GM12878 (cell line): Measurements from ENCODE around the gene BBS4. TPM values are rescaled to one million over a fixed set of nuclear protein-coding genes. Genes with fewer than 3 reads are reported as not detected.
"Not testable (repeated sequence)": the region's sequence is repeated elsewhere in the genome, so short reads cannot be mapped to it uniquely, and the experiment has no call there.

ENCODE experiments used
- ATAC-seq: fragments of 200-7000 bp; cut with Tn5 transposase; 3 replicates; pipeline ENCODE4 v1.9.1; 2020; ENCODE audit warnings: mild to moderate bottlenecking, moderate library complexity
- BruUV-seq: library from RNA; stranded (reverse); fragments of 400-500 nt; replicated peaks from 2 replicates; lab custom pipeline; 2021; lab: Mats Ljungman, UMichigan
- CTCF ChIA-PET: fragments of 300-600 bp; sonication (Branson Sonifier 250); formaldehyde crosslinking; extraction: SDS; loops from one replicate; lab custom pipeline; 2021; ENCODE audit warnings: inconsistent platforms; lab: Yijun Ruan, JAX
- POLR2A ChIA-PET: fragments of 350-600 bp; formaldehyde crosslinking; extraction: SDS; loops from one replicate; lab custom pipeline; 2021; ENCODE audit warnings: inconsistent platforms; lab: Charles Lee
- RAD21 ChIA-PET: fragments of 300-600 bp; sonication (Branson Sonifier 250); formaldehyde crosslinking; loops from one replicate; lab custom pipeline; 2023; ENCODE audit warnings: antibody characterized with exemption; ENCODE audit not compliant: unreplicated experiment; lab: Charles Lee
- SMC1A ChIA-PET: fragments of 300-600 bp; sonication (Branson Sonifier 250); formaldehyde crosslinking; loops from one replicate; lab custom pipeline; 2023; ENCODE audit not compliant: unreplicated experiment, uncharacterized antibody; lab: Charles Lee
- DNase-seq: peaks from one replicate; pipeline ENCODE4 v3.0.0-alpha.2; 2011; ENCODE audit warnings: low read depth, low spot score
- FAIRE-seq: peaks from 3 replicates; lab custom pipeline; 2011; peaks lifted over from hg19 to GRCh38; lab: Jason Lieb, UNC
- H2AFZ ChIP-seq: 2 replicates; pipeline ENCODE4 v1.6.0; 2011; ENCODE audit warnings: low read depth, low read length, control low read depth; ENCODE audit not compliant: control insufficient read depth
- H3K27ac ChIP-seq: 2 replicates; pipeline ENCODE4 v1.5.1; 2011; ENCODE audit warnings: control low read depth; ENCODE audit not compliant: control insufficient read depth, insufficient read depth
- H3K27me3 ChIP-seq, 2 experiments: replicated peaks in 1 of 2; 2 replicates each; pipeline versions ENCODE4 v1.6.0 to v1.6.1; 2011; ENCODE audit warnings: low read length in 1 of 2; ENCODE audit not compliant: control insufficient read depth in 2 of 2, insufficient read depth in 2 of 2
- H3K36me3 ChIP-seq, 2 experiments: 2 replicates each; pipeline ENCODE4 v1.5.1; 2011; ENCODE audit warnings: low read length in 1 of 2; ENCODE audit not compliant: control insufficient read depth in 2 of 2, insufficient read depth in 2 of 2
- H3K4me1 ChIP-seq: 2 replicates; pipeline ENCODE4 v1.6.1; 2011; ENCODE audit warnings: mild to moderate bottlenecking, low read length, moderate library complexity, mixed read lengths; ENCODE audit not compliant: control insufficient read depth, insufficient read depth
- H3K4me2 ChIP-seq: 2 replicates; pipeline ENCODE4 v1.6.0; 2011; ENCODE audit warnings: control low read depth; ENCODE audit not compliant: control insufficient read depth, insufficient read depth
- H3K4me3 ChIP-seq: fragments of 200-600 bp; sonication (generic); 2 replicates; pipeline ENCODE4 v1.5.1; 2016
- H3K79me2 ChIP-seq: 2 replicates; pipeline ENCODE4 v1.6.0; 2011; ENCODE audit warnings: low read length; ENCODE audit not compliant: control insufficient read depth, insufficient read depth
- H3K9ac ChIP-seq: 2 replicates; pipeline ENCODE4 v1.8.0; 2011; ENCODE audit warnings: low read length, control low read depth, mixed read lengths; ENCODE audit not compliant: control insufficient read depth, insufficient read depth
- H3K9me3 ChIP-seq: replicated peaks from 3 replicates; pipeline ENCODE4 v1.5.1; 2011; ENCODE audit warnings: mild to moderate bottlenecking, low read length; ENCODE audit not compliant: control insufficient read depth, insufficient read depth
- H4K20me1 ChIP-seq: 2 replicates; pipeline ENCODE4 v1.6.0; 2011; ENCODE audit not compliant: control insufficient read depth, insufficient read depth
- KDM1A ChIP-seq: fragments of 200-600 bp; sonication (generic); IDR thresholded peaks from 2 replicates; pipeline ENCODE4 v1.6.1; 2016; ENCODE audit warnings: borderline replicate concordance
- NBN ChIP-seq: fragments of 450-650 bp; IDR thresholded peaks from 2 replicates; pipeline ENCODE4 v1.6.1; 2016
- NFXL1 ChIP-seq: fragments of 450-650 bp; IDR thresholded peaks from 2 replicates; pipeline ENCODE4 v1.6.1; 2017; ENCODE audit warnings: antibody characterized with exemption, mild to moderate bottlenecking, borderline replicate concordance
- WGBS: methylation state at CpG from one replicate; pipeline ENCODE4 v1.1.6; 2016; ENCODE audit warnings: low lambda C conversion rate; ENCODE audit not compliant: insufficient replicate concordance, insufficient coverage; ENCODE audit errors: missing lambda C conversion rate; 5-methylcytosine and 5-hydroxymethylcytosine counted together
- in situ Hi-C: fragments of 300-500 bp; cut with MboI; formaldehyde crosslinking; loops from 9 replicates; pipeline ENCODE4 v1.14.3; 2018; ENCODE audit warnings: mixed read lengths
- intact Hi-C: fragments of 100-400 bp; cut with micrococcal nuclease; formaldehyde crosslinking; loops from one replicate; pipeline ENCODE4 v1.14.2; 2022; ENCODE audit not compliant: unreplicated experiment
- polyA plus RNA-seq, 11 experiments: library from polyadenylated mRNA; depleted of rRNA in 4 of 11; unstranded in 6 of 11; stranded (reverse) in 5 of 11; fragments of >200 nt; fragmentation: Nextera tagmentation in 4 of 11; fragmentation: Illumina TruSeq in 1 of 11; extraction: Ambion mirVana in 4 of 11; extraction: Trizol in 1 of 11; gene quantifications; 1 replicate in 1 of 11; 2 replicates in 10 of 11; pipeline versions ENCODE4 v1.2.1 to v1.2.3, GENCODE V29; 2011 to 2016; ENCODE audit warnings: inconsistent platforms in 2 of 11, missing spikeins in 2 of 11, low read depth in 1 of 11
- total RNA-seq, 4 experiments: library from RNA; depleted of rRNA in 3 of 4; stranded (reverse); fragments of >200 nt in 3 of 4; fragmentation: Illumina TruSeq in 1 of 4; extraction: Trizol in 1 of 4; gene quantifications; 2 replicates each; pipeline versions ENCODE4 v1.2.1 to v1.2.3, GENCODE V29; 2013 to 2021
- TF ChIP-seq, protein P1 (sequence below): fragments of 450-650 bp; IDR thresholded peaks from 2 replicates; pipeline ENCODE4 v1.6.1; 2017; ENCODE audit warnings: antibody characterized with exemption, mild to moderate bottlenecking, moderate library complexity
- TF ChIP-seq, protein P2 (sequence below): fragments of 150-350 bp; IDR thresholded peaks from 2 replicates; pipeline ENCODE4 v1.6.1; 2016; ENCODE audit warnings: low read depth, low read length

The BBS4 gene
- total and polyA plus RNA-seq, 10 of the 15 experiments (the other 5 are each of a cell fraction or from before 2014, with no cell fraction given) = 7.2 to 22.1 (median 9.9) TPM

DNA sequence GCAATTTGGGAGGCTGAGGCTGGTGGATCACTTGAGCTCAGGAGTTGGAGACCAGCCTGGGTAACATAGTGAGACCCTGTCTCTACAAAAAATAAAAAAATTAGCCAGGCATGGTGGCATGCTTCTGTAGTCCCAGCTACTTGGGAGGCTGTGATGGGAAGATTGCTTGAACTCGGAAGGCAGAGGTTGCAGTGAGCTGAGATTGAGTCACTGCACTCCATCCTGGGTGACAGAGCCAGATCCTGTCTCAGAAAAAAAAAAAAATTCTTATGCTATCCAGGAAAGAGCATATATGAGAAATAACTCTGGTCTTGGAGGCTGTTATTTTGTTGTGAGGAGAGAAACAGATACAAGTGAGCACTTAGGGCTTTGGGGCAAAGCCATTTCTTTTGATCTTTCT, 42.2 kb downstream of the BBS4 start:
- H3K27ac ChIP-seq, H3K27me3 ChIP-seq, H3K9ac ChIP-seq, SMC1A ChIA-PET, FAIRE-seq, H3K4me1 ChIP-seq, DNase-seq, H3K36me3 ChIP-seq, H3K79me2 ChIP-seq, H3K4me3 ChIP-seq, H3K9me3 ChIP-seq, RAD21 ChIA-PET, POLR2A ChIA-PET, ATAC-seq, CTCF ChIA-PET, H2AFZ ChIP-seq, H3K4me2 ChIP-seq, BruUV-seq, H4K20me1 ChIP-seq: not testable (repeated sequence)
- intact Hi-C loops = loop anchor here (10.0 kb wide), 1 partner anchor 327 kb away; the partner anchor contains the start of gene NEO1
- in situ Hi-C loops = loop anchor here (5.0 kb wide), 1 partner anchor 354 kb away; no protein-coding TSS in a partner anchor
- whole genome bisulfite sequencing = 100% methylated on average over 1 of the region's 1 CpG

DNA sequence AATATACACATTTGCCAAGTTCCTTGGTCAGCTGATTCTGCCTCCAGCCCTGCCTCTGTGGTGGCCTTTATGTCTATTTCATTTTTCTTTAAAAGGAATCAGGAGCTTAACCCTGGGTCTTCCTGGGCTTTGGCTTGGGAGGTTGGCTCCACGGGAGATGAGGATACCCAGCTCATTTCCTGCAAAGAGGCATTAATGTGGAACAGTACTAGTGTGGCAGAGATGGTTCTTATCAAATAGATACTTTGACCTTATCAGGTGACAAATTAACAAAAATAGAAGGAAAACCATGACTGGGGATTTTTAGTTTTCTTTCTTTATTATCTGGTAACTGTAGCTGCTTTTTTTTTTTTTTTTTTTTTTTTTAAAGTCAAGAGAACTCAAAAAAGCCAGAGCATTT, 42.8 kb downstream of the BBS4 start:
- 55% methylated on average over 1 of the region's 1 CpG for WGBS
- SMC1A ChIA-PET = interaction anchor here (1.0 to 1.1 kb wide), 2 partner anchors 11 to 294 kb away, joined by 3 to 4 read pairs; no protein-coding TSS in a partner anchor
- FAIRE-seq (no peak), DNase-seq (no peak), ATAC-seq (no peak)
- Histone ChIP-seq H3K4me3 (no peak overlapping the region), H3K4me1 (no peaks in the 10 kb centered on the region; the same call in 1 of the 2 replicates), H2AFZ (no peak overlapping the region), H3K9me3 (no peaks in the 10 kb centered on the region), H3K4me2 (no peak overlapping the region), H3K79me2 (no peaks in the 10 kb centered on the region), H3K36me3 (peaks cover 0 to 4% of the 10 kb centered on the region in 2 experiments; a peak in 1 of 4 replicates), H4K20me1 (no peaks in the 10 kb centered on the region), H3K9ac (no peak overlapping the region), H3K27ac (no peak overlapping the region), H3K27me3 (no peaks in the 10 kb centered on the region)
- POLR2A ChIA-PET = interaction anchor here (0.6 kb wide), 3 partner anchors 9 to 57 kb away, joined by 3 to 5 read pairs (median 4); no protein-coding TSS in a partner anchor
- in situ Hi-C loops = loop anchor here (5.0 kb wide), 1 partner anchor 353 kb away; no protein-coding TSS in a partner anchor
- no TSS peak for BruUV-seq
- CTCF ChIA-PET = interaction anchor here (1.2 kb wide), 1 partner anchor 11 kb away, joined by 4 read pairs; no protein-coding TSS in a partner anchor
- RAD21 ChIA-PET = interaction anchor here (0.7 kb wide), 1 partner anchor 15 kb away, joined by 3 read pairs; no protein-coding TSS in a partner anchor
- intact Hi-C loops = loop anchor here (10.0 kb wide), 1 partner anchor 326 kb away; the partner anchor contains the start of gene NEO1
- no peak for TF ChIP-seq KDM1A
- TF ChIP-seq, protein P1, sequence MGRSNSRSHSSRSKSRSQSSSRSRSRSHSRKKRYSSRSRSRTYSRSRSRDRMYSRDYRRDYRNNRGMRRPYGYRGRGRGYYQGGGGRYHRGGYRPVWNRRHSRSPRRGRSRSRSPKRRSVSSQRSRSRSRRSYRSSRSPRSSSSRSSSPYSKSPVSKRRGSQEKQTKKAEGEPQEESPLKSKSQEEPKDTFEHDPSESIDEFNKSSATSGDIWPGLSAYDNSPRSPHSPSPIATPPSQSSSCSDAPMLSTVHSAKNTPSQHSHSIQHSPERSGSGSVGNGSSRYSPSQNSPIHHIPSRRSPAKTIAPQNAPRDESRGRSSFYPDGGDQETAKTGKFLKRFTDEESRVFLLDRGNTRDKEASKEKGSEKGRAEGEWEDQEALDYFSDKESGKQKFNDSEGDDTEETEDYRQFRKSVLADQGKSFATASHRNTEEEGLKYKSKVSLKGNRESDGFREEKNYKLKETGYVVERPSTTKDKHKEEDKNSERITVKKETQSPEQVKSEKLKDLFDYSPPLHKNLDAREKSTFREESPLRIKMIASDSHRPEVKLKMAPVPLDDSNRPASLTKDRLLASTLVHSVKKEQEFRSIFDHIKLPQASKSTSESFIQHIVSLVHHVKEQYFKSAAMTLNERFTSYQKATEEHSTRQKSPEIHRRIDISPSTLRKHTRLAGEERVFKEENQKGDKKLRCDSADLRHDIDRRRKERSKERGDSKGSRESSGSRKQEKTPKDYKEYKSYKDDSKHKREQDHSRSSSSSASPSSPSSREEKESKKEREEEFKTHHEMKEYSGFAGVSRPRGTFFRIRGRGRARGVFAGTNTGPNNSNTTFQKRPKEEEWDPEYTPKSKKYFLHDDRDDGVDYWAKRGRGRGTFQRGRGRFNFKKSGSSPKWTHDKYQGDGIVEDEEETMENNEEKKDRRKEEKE = no peak
- TF ChIP-seq NFXL1 = no peak
- TF ChIP-seq, protein P2, sequence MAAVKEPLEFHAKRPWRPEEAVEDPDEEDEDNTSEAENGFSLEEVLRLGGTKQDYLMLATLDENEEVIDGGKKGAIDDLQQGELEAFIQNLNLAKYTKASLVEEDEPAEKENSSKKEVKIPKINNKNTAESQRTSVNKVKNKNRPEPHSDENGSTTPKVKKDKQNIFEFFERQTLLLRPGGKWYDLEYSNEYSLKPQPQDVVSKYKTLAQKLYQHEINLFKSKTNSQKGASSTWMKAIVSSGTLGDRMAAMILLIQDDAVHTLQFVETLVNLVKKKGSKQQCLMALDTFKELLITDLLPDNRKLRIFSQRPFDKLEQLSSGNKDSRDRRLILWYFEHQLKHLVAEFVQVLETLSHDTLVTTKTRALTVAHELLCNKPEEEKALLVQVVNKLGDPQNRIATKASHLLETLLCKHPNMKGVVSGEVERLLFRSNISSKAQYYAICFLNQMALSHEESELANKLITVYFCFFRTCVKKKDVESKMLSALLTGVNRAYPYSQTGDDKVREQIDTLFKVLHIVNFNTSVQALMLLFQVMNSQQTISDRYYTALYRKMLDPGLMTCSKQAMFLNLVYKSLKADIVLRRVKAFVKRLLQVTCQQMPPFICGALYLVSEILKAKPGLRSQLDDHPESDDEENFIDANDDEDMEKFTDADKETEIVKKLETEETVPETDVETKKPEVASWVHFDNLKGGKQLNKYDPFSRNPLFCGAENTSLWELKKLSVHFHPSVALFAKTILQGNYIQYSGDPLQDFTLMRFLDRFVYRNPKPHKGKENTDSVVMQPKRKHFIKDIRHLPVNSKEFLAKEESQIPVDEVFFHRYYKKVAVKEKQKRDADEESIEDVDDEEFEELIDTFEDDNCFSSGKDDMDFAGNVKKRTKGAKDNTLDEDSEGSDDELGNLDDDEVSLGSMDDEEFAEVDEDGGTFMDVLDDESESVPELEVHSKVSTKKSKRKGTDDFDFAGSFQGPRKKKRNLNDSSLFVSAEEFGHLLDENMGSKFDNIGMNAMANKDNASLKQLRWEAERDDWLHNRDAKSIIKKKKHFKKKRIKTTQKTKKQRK = no peak
- no peak for TF ChIP-seq NBN
